HepG2 (cell line): ENCODE results near the gene RGS14. TPM values are rescaled to one million over a fixed set of nuclear protein-coding genes. Genes with fewer than 3 reads are reported as not detected.

Experiments used
- ATF1 ChIP-seq: IDR thresholded peaks from 2 replicates; pipeline ENCODE4 v1.6.1; 2016; ENCODE audit warnings: mild to moderate bottlenecking, control low read depth
- CEBPB ChIP-seq: IDR thresholded peaks from 2 replicates; pipeline ENCODE4 v1.6.1; 2011; ENCODE audit warnings: low read depth, low read length, improper control_type of control experiment, borderline replicate concordance
- ETV5 ChIP-seq: IDR thresholded peaks from 2 replicates; pipeline ENCODE4 v1.6.1; 2018; ENCODE audit warnings: missing biosample characterization, missing genetic modification reagents, inconsistent platforms, borderline replicate concordance
- GATAD2A ChIP-seq: IDR thresholded peaks from 2 replicates; pipeline ENCODE4 v1.6.1; 2016
- HINFP ChIP-seq: sonication (generic); formaldehyde crosslinking; IDR thresholded peaks from 2 replicates; pipeline ENCODE4 v1.4.0; 2020; ENCODE audit warnings: low read depth, mild to moderate bottlenecking, missing genetic modification reagents
- HNF4A ChIP-seq: sonication (generic); formaldehyde crosslinking; IDR thresholded peaks from 2 replicates; pipeline ENCODE4 v1.4.0; 2020; ENCODE audit warnings: missing genetic modification reagents
- HNF4G ChIP-seq, 2 experiments: sonication (generic) in 1 of 2; formaldehyde crosslinking in 1 of 2; IDR thresholded peaks; 2 replicates each; pipeline versions ENCODE4 v1.4.0 to v1.6.1; 2011 to 2020; ENCODE audit warnings: borderline replicate concordance in 2 of 2, low read depth in 2 of 2, mild to moderate bottlenecking in 2 of 2, low read length in 1 of 2, missing genetic modification reagents in 1 of 2, moderate library complexity in 1 of 2
- LCORL ChIP-seq, 2 experiments: fragments of 450-650 bp in 1 of 2; sonication (generic) in 1 of 2; formaldehyde crosslinking in 1 of 2; IDR thresholded peaks; 2 replicates each; pipeline versions ENCODE4 v1.5.0 to v1.6.1; 2017 to 2020; ENCODE audit warnings: antibody characterized with exemption in 1 of 2, missing genetic modification reagents in 1 of 2
- MXI1 ChIP-seq: IDR thresholded peaks from 3 replicates; pipeline ENCODE4 v1.6.1; 2012; ENCODE audit warnings: low read depth, low read length, inconsistent platforms, borderline replicate concordance
- ONECUT2 ChIP-seq: sonication (generic); formaldehyde crosslinking; IDR thresholded peaks from 2 replicates; pipeline ENCODE4 v1.4.0; 2020; ENCODE audit warnings: missing genetic modification reagents
- RARA ChIP-seq: IDR thresholded peaks from 2 replicates; pipeline ENCODE4 v1.6.1; 2016; ENCODE audit warnings: missing genetic modification reagents, missing compliant biosample characterization
- SMAD3 ChIP-seq: sonication (generic); formaldehyde crosslinking; IDR thresholded peaks from 2 replicates; pipeline ENCODE4 v1.4.0; 2020; ENCODE audit warnings: missing genetic modification reagents
- SOX6 ChIP-seq, 2 experiments: fragments of 450-650 bp in 1 of 2; sonication (generic) in 1 of 2; formaldehyde crosslinking in 1 of 2; IDR thresholded peaks; 2 replicates each; pipeline versions ENCODE4 v1.4.0 to v1.6.1; 2017 to 2020; ENCODE audit warnings: antibody characterized with exemption in 1 of 2, mild to moderate bottlenecking in 1 of 2, missing genetic modification reagents in 1 of 2
- ZMYM2 ChIP-seq: sonication (generic); formaldehyde crosslinking; IDR thresholded peaks from 2 replicates; pipeline ENCODE4 v1.8.0; 2022; ENCODE audit warnings: mild to moderate bottlenecking, missing genetic modification reagents
- ZMYM3 ChIP-seq: sonication (generic); formaldehyde crosslinking; IDR thresholded peaks from 2 replicates; pipeline ENCODE4 v1.5.1; 2020; ENCODE audit warnings: mild to moderate bottlenecking, missing genetic modification reagents
- ZMYM4 ChIP-seq: sonication (generic); formaldehyde crosslinking; IDR thresholded peaks from 2 replicates; pipeline ENCODE4 v1.8.1; 2023; ENCODE audit warnings: mild to moderate bottlenecking, missing genetic modification reagents
- ZNF44 ChIP-seq: sonication (generic); formaldehyde crosslinking; IDR thresholded peaks from 2 replicates; pipeline ENCODE4 v1.5.1; 2020; ENCODE audit warnings: mild to moderate bottlenecking, missing genetic modification reagents
- ZNF574 ChIP-seq: sonication (generic); formaldehyde crosslinking; IDR thresholded peaks from 2 replicates; pipeline ENCODE4 v1.4.0; 2020; ENCODE audit warnings: missing genetic modification reagents
- ZNF687 ChIP-seq: sonication (generic); formaldehyde crosslinking; IDR thresholded peaks from 2 replicates; pipeline ENCODE4 v1.5.1; 2020; ENCODE audit warnings: mild to moderate bottlenecking, missing genetic modification reagents, moderate library complexity
- polyA plus RNA-seq, 8 experiments: library from polyadenylated mRNA; depleted of rRNA in 3 of 8; stranded (reverse) in 7 of 8; unstranded in 1 of 8; fragments of >200 nt; fragmentation: Illumina TruSeq in 4 of 8; extraction: Trizol in 4 of 8; gene quantifications; 2 replicates each; pipeline versions ENCODE4 v1.2.1 to v1.2.3, GENCODE V29; 2011 to 2016; ENCODE audit warnings: low read depth in 4 of 8, missing spikeins in 1 of 8, mixed read lengths in 1 of 8; ENCODE audit not compliant: insufficient read depth in 1 of 8
- total RNA-seq, 5 experiments: library from RNA; depleted of rRNA; stranded (reverse); fragments of >200 nt; fragmentation: Illumina TruSeq; extraction: Trizol; gene quantifications; 2 replicates each; pipeline ENCODE4 v1.2.3, GENCODE V29; 2016; ENCODE audit warnings: low read depth in 1 of 5

Gene RGS14
- total and polyA plus RNA-seq, 2 of the 13 experiments (the other 11 are each of a cell fraction or from before 2014, with no cell fraction given) = 11.1 to 17.2 TPM

- TF ChIP-seq CEBPB (peak; percentile 39; the same call in 1 of the 2 replicates), ZNF687 (CRISPR knock-in tag) (peak; percentile 85), LCORL (IDR thresholded peaks at IDR 0.05) (no peak), LCORL (CRISPR knock-in tag; IDR thresholded peaks at IDR 0.05) (peak; percentile 67; the same call in 1 of the 2 replicates), ZNF574 (CRISPR knock-in tag) (no peak), HNF4A (peak; percentile 95), RARA (peak; percentile 25; the same call in 1 of the 2 replicates), ETV5 (peak; percentile 62; the same call in 1 of the 2 replicates), ZMYM2 (CRISPR knock-in tag) (peak; percentile 76; the same call in 1 of the 2 replicates), HINFP (CRISPR knock-in tag) (0 out of 2 replicates have a peak, but pooled peaks have one; percentile 38), ONECUT2 (peak; percentile 91), ZNF44 (CRISPR knock-in tag) (0 out of 2 replicates have a peak, but pooled peaks have one; percentile 56), GATAD2A (CRISPR knock-in tag) (peak; percentile 84), SOX6 (IDR thresholded peaks at IDR 0.05) (no peak), SOX6 (CRISPR knock-in tag; IDR thresholded peaks at IDR 0.05) (peak; percentile 65), MXI1 (0 out of 3 replicates have a peak, but pooled peaks have one; percentile 31), ATF1 (CRISPR knock-in tag) (no peak), HNF4G (IDR thresholded peaks at IDR 0.05; ENCODE audit: borderline replicate concordance, low read depth, low read length) (peak; percentile 96), HNF4G (CRISPR knock-in tag; IDR thresholded peaks at IDR 0.05; ENCODE audit: borderline replicate concordance, low read depth) (peak; percentile 90), ZMYM4 (peak; percentile 51; the same call in 1 of the 2 replicates), ZMYM3 (peak; percentile 69), SMAD3 (CRISPR knock-in tag) (0 out of 2 replicates have a peak, but pooled peaks have one; percentile 26)
Measured at GRCh38 chr5:177409043-177409801, 51.5 kb downstream of the RGS14 start, which contains the start of gene F12 (continued).
